ENCODE measurements around the gene SLIT3.
A peak's percentile ranks its signal among the peaks of the same experiment; 100 is the strongest.

The SLIT3 gene

DNA sequence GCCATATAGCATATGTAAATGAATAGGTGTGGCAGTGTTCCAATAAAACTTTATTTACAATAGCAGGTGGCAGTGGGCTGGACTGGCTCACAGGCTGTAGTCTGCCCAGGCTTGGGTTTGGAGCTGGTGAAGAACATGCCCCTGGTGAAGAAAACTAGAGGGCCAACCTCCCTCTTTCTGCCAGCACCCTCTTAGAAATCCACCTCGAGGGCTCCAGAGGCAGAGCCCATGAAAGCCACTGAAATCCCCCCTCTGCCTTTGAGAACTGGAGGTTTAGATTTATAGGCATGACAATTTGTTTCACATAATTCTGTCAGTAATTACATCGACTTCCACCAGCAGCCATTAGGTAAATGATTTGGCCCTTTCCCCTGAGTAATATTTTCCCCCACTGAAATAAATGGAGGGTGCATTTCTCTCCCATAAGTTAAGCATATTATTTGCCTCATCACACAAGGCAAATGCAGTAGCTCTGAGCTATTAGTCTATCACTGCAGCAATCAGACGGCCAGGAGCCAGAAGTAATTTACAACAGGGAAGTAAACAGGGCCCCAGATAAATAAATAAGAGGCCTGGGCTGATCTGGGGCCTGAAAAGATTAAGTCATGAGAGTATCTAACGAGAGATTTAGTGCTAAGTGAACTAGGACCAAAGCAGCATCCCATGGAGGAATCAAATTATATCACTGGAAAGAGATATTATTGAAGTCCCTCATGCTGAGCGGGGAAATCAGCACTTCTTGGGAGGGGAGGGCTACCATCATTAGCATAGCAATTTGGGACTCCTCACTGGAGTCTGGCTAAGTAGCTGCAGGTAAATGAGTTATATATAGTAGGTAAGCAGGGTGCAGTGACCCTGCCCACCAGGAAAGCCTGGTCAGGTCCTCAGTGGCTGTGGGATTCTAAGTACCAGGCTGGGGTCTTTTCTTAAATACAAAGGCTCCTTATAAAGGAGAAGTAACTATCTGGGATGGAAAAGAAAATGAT lies 123.9 kb downstream of the SLIT3 start:
- TF ChIP-seq, protein P1, sequence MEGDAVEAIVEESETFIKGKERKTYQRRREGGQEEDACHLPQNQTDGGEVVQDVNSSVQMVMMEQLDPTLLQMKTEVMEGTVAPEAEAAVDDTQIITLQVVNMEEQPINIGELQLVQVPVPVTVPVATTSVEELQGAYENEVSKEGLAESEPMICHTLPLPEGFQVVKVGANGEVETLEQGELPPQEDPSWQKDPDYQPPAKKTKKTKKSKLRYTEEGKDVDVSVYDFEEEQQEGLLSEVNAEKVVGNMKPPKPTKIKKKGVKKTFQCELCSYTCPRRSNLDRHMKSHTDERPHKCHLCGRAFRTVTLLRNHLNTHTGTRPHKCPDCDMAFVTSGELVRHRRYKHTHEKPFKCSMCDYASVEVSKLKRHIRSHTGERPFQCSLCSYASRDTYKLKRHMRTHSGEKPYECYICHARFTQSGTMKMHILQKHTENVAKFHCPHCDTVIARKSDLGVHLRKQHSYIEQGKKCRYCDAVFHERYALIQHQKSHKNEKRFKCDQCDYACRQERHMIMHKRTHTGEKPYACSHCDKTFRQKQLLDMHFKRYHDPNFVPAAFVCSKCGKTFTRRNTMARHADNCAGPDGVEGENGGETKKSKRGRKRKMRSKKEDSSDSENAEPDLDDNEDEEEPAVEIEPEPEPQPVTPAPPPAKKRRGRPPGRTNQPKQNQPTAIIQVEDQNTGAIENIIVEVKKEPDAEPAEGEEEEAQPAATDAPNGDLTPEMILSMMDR (IDR thresholded peaks at IDR 0.05; ENCODE audit: control insufficient read depth, extremely low read depth, insufficient read depth) = no peak
- H3K4me3 ChIP-seq (ENCODE audit: low read depth, low read length) = no peak overlapping the region
- peak; percentile 19 for DNase-seq (ENCODE audit: low read depth)

DNA sequence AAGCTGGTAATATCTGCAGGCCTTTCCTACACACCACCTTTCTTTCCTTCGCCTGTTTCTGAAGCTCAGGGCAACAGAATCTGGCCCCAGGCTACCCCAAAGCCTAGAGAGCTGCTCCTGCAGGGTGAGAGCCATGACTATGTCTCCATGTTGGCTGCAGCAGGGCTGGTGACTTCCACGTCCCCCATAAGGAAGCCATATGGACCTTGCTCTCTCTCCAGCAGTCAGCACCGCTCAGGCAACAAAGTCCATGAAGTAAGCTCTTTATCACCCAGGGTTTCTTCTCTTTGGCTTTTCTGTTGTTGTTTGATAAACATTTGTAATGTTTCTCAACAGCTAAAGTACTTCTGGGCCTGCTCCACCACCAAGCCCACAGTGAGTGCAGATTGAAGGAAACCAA lies 125.2 kb downstream of the SLIT3 start:
- no peak overlapping the region for H3K4me3 ChIP-seq (ENCODE audit: low read depth, low read length)
- TF ChIP-seq, protein P1 (IDR thresholded peaks at IDR 0.05; ENCODE audit: control insufficient read depth, extremely low read depth, insufficient read depth) = no peak
- DNase-seq (ENCODE audit: low read depth) = no peak

DNA sequence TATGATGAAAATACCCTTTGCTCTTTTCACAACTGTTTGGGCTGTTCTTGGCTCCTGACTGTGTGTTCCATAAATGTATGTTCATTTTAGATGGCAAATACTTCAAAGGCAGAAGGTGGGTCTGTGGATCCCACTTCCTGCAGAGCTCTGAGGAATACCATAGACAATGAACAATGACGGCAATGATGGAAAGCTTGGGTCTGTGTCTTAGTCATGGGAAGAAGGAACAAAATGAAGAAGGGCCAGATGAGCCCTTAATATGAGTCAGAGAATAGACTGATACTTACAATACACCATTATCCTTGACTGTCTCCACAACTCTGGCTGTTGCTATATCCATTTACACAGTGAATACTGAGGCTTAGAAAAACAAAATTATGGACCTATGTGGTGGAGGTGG lies 126.0 kb downstream of the SLIT3 start:
- H3K4me3 ChIP-seq (ENCODE audit: low read depth, low read length) = no peak overlapping the region

DNA sequence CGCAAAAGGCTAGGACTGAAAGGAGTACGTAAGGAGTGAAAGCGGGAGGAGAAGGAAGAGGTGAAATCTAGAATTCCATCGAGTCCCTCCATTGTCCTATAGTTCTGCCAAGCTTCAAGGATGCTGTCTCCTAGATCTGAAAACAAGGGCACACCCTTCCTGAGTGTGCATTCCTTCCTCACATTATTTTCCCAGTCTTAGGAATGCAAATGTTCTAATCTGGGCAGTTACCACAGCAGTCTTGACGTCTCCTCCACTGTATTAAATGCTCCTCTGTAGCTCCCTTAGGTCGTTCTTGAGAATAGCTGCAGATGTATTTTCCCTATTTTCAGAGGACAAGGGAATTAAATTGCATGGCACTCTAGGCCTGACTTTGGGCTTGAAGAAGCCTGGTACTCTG lies 127.6 kb downstream of the SLIT3 start:
- H3K4me3 ChIP-seq (ENCODE audit: low read depth, low read length) = no peak overlapping the region
- DNase-seq (ENCODE audit: low read depth) = no peak
- TF ChIP-seq, protein P1 (IDR thresholded peaks at IDR 0.05; ENCODE audit: control insufficient read depth, extremely low read depth, insufficient read depth) = no peak

More for the DNA sequence above, 126.0 kb downstream of the SLIT3 start:
- TF ChIP-seq, protein P1 (IDR thresholded peaks at IDR 0.05; ENCODE audit: control insufficient read depth, extremely low read depth, insufficient read depth) = no peak
- DNase-seq (ENCODE audit: low read depth) = no peak

DNA sequence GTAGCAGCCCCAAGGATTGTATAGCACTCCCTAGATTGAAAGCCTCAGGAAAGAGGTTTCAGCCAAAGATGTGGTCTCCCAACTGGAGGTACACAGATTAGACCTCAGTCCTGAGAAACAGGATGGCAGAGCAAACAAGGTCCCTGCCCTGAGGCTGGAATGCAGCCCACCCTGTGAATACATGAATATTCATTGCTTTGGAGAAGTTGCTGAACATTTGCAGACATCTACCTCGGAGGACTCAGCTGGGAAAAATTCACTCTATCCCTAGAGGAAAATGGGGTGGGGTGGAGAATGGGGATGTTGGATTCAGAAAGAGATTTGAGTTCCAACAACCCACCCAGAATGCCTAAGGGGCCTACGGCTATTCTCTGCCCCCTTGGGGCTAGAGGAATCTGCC lies 129.4 kb downstream of the SLIT3 start:
- H3K4me3 ChIP-seq (ENCODE audit: low read depth, low read length) = no peak overlapping the region
- TF ChIP-seq, protein P1 (IDR thresholded peaks at IDR 0.05; ENCODE audit: control insufficient read depth, extremely low read depth, insufficient read depth) = no peak
- no peak for DNase-seq (ENCODE audit: low read depth)

DNA sequence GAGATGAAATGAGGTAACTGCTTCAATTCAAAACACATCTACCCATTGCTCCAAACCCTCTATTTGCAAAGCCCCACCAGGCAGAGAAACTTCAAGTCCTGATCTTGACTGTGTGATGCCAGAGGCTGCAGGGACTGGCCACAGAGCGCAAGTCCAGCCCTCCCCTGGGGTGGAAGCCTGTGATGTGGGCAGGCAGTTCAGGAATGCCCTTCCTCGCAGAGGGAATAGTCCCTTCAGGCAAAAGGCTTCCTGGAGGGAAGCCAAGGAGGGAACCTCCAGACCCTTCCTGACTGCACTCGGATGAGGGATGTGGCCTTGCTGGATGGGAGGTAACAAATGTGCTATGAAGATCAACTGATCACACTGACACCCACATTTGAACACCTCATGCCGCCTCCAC lies 131.2 kb downstream of the SLIT3 start:
- TF ChIP-seq, protein P1 (IDR thresholded peaks at IDR 0.05; ENCODE audit: control insufficient read depth, extremely low read depth, insufficient read depth) = no peak
- H3K4me3 ChIP-seq (ENCODE audit: low read depth, low read length) = no peak overlapping the region
- no peak for DNase-seq (ENCODE audit: low read depth)
